CMK (cell line): ENCODE results near the gene KIAA0040.
"Not testable (repeated sequence)": the region's sequence is repeated elsewhere in the genome, so short reads cannot be mapped to it uniquely, and the experiment has no call there.

Experiments used
- DNase-seq: peaks from one replicate; pipeline ENCODE4 v3.0.0-alpha.2; 2010; ENCODE audit warnings: low read depth

KIAA0040 gene

DNA sequence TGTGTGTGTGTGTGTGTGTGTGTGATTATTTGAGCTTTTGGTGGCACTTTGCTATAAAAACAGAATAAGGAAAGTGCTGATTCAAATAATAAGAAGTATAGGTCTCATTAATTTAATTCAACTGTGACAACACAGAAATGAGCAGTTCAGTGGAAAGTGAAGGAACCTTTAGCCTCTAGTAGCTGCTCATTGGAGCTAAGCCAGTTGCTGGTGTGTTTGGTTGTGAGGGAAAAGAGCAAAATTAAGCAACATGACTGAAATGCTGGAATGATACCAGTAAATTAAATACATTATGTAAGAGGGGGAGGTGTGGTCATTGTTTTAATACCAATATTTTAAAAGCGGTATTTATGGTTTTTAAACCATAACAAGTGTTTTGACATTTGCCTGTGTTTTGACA lies 55.2 kb downstream of the KIAA0040 start:
- no peak for DNase-seq

DNA sequence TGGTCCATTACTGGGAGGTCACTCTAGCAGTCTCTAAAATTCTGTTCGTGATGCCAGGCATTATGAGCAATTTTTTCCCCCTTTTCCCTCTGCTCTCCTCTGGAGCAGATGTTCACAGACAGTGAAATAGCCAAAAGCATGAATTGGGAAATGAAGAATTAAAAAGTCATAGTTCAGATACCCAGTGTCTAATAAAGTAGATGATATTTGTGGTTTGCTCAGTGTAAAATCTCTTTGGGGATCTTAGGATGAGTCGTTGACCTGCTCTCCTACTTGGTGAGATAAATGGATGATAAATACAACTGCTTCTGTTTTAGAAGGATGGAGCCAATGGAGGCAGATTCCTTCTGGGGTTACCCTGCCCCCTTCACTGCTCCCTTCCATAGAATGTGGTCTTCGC lies 56.3 kb downstream of the KIAA0040 start:
- no peak for DNase-seq

GRCh38 chr1:175134500-175134899 lies 58.1 kb downstream of the KIAA0040 start:
- DNase-seq, result no peak

DNA sequence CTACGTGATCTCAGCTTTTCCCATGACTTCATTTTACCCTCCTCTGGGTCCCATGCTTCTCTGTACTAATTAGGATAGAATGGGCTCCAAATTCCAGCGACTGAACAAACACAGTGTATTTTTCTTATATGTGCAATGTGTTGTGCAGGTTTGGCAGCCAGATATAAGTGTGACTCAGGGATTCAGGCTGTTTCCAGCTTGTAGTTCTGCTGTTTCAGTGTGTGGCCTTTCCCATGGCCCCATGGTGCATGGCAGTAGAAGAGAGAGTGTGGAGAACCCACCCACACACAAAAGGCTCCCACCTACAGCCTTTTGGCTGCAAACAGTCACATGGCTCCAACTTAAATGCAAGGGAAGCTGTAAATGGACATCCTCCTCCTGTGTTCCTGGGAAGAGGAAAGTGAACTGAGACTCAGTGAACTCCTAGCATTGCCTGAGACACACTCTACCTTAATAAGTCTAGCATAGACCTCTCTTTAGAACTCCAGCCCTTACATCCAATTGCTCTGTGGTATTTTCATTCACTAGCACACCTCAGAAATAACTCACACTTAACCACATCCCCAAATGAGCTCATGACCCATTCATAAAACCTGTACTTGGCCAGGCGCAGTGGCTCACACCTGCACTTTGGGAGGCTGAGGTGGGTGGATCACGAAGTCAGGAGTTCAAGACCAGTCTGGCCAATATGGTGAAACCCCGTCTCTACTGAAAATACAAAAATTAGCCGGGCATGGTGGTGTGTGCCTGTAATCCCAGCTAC lies 58.7 kb downstream of the KIAA0040 start:
- no peak for DNase-seq

DNA sequence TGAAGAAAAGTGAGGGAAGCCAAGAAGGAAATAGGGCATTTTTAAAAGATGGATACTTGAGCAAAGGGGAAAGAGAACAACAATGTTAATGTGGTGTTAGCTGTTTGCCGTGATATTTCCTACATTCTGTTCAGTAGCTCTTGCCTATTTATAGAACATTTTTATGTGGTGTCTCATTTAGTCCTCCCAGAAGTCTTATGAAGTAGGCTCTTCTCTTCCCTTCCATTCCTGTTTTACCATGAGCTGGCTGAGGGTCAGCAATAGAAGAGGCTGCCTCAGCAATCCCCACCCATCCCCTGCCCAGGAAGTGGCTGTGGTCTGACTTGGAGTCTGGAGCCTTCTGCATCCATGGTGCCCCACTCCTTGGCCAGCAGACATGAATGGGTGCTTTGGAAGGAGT lies 60.1 kb downstream of the KIAA0040 start:
- DNase-seq, result no peak

GRCh38 chr1:175131095-175131494 lies 61.5 kb downstream of the KIAA0040 start:
- DNase-seq, result no peak

DNA sequence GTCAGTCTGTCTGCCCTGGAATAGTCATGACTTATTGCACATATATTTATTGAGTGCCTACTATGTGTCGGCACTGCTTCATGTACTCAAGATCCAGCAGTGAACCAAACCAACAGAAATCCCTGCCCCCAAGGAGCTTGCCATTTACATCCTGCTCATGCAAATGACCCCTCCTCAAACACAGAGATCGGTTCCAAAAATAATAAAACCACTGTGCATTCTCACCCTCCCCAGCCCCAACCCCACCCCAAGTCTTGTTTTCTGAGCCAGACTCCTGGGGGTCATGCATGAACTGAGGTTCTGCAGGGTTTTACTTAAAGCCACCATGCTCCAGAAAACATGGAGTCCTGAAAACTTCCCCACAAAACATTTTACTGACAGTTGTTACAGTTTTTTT lies 61.9 kb downstream of the KIAA0040 start:
- no peak for DNase-seq

DNA sequence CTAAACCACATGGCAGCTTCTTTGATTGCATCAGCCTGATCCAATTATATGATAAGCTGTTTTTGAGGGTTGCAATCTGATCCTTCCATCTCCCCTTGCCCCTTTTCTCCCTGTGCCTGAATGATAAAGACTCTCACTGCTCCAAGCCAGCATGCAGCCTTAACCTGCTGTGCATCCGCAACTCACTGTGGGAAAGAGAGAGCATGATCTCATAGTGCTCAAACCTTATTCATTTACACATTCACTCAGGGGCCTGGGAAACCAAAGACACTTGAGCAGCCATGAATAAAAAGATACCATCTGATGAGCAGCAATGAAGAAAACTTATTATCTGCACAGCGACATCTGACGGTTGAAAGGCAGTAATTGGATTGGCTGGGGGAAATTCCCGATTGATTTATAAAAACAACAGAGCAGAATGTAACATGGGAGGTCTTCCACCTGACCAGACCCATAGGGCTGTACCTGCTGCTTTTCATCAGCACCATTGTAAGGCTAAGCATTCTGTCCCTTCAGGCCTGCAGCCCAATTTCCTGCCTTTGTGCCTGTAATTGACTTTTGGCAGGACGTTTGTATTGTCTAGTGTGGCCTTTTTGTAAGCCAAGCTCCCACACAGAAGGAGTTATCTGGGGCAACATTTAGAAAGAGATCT lies 62.5 kb downstream of the KIAA0040 start:
- no peak for DNase-seq

DNA sequence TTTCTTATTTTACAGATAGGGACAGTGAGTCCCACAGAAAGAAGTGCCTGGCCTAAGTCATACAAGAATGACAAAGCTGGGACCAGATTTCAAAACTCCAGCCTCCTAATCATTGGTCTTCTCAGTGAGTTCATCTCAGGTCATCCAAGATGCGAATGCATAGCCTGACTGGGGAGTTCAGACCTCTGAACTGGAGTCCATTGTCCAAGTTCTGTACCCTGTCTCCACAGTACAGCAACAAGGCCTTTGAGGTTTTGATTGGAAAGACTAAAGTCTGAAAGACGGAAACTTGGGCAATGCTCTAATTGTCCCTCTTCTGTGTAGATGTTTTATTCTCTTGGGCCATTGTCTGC lies 63.0 kb downstream of the KIAA0040 start:
- no peak for DNase-seq

DNA sequence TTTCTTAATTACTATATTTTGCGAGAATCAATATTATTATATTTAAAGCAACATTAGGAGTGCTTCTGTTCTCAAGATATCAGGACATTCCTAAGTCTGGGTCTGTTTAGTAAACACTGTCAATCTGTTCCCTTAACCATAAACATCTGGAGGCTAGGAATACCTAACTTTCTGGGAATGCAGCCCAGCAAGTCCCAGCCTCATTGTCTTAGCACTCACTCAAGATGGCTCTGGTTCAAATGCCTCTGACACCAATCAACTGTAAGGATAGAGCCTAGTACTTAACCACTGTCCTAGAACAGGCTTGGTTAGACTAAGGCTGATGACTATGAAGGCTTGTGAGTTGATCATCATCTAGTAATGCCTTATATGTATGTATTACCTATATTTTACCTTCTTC lies 63.4 kb downstream of the KIAA0040 start:
- no peak for DNase-seq

DNA sequence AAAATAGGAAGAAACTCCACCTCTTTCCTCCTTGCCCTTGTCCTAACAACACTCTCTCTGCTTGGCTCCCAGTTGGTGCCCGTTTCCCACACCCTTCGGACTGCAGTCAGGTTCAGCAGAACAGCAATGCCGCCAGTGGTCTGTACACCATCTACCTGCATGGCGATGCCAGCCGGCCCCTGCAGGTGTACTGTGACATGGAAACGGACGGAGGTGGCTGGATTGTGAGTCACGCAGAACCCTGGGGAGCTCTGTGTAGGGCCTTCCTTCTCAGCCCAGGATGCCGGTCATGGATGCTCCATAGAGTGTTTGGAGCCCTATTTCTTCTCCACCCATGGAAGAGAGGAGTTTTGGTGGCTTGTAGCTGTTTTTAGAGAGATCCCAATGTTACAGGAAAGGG lies 64.1 kb downstream of the KIAA0040 start:
- DNase-seq, result no peak

DNA sequence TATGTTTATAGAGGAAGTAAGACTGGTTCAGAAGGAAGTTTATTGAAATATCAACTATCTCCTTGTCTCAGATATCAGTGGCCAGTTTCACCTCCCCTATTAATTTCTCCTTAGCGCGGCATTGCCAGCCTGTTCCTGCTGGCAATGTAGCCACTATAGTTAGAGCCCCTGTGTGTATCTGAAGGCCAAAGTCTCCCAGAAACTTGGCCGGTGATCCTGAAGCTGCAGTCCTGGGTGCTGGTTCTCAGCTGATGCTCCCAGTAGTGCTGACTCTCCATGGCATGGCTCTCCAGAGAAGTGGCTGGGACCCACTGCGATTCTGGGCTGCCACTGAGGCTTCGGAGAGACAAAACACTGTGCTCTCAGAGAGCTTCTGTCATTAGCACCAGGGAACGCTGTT lies 65.0 kb downstream of the KIAA0040 start:
- no peak for DNase-seq

DNA sequence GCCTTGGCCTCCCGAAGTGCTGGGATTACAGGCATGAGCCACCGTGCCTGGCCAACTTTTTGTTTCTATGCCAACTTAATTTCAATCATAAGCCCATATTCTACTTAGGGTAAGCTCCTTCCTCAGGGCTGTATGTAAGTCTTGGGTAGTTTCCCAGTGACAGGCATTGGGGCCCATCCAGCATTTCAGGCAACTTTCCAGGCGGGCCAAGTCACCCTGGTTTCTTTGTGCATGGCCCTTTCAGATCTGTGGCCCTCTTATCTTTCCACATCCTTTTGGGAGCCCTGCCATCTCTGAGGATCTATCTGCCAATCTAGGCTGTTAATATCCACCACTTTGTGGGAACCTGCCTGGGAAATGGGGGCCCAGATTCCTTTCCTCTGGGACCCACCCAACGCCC lies 66.2 kb downstream of the KIAA0040 start:
- DNase-seq, result no peak

- DNase-seq, result no peak
Observed at GRCh38 chr1:175124861-175125260, 67.7 kb downstream of the KIAA0040 start.

DNA sequence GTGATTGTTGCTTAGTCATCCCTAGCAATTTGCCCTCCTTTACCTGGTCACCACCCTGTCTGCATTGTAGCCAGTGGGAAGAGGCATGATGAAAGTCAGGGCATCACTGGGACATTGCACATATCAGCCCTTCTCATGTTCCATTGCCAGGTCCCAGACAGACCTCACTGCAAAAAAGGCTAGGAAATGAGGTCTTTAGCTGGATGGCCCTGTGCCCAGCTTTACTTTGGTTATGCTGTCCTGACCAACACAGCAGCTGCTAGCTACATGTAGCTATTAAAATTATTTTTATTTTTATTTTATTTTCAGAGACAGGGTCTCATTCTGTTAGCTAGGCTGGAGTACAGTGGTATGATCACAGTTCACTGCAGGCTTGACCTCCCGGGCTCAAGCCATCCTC lies 72.1 kb downstream of the KIAA0040 start:
- DNase-seq, result no peak

DNA sequence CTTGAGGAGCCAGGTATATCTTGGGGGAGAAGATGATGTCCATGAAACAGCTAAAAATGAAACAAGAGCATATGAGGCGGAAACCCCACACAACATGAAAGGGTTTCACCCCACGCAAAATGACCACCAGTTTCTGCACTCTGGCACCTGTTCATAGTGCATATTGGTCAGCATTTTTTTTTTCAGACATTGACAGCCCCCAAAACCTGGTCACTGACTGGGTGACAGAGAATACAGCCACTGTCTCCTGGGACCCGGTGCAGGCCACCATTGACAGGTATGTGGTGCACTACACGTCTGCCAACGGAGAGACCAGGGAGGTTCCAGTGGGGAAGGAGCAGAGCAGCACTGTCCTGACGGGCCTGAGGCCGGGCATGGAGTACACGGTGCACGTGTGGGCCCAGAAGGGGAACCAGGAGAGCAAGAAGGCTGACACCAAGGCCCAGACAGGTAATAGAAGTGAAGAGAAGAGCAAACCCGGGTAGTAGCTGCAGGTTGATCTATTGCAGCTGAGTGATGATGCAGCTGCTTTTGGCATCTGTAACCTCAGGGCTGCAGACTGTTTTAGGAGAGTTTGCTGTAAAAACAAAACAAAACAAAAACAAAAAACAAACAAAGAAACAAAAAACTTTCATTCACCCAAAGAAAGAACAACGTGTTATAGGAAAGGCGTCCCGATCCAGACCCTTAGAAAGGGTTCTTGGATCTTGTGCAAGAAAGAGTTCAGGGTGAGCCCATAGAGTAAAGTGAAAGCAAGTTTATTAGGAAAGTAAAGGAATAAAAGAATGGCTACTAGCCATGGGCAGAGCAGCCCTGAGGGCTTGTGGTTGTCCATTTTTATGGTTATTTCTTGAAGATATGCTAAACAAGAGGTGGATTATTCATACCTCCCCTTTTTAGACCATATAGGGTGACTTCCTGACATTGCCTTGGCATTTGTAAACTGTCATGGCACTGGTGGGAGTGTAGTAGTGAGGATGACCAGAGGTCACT lies 73.9 kb downstream of the KIAA0040 start:
- no peak for DNase-seq

DNA sequence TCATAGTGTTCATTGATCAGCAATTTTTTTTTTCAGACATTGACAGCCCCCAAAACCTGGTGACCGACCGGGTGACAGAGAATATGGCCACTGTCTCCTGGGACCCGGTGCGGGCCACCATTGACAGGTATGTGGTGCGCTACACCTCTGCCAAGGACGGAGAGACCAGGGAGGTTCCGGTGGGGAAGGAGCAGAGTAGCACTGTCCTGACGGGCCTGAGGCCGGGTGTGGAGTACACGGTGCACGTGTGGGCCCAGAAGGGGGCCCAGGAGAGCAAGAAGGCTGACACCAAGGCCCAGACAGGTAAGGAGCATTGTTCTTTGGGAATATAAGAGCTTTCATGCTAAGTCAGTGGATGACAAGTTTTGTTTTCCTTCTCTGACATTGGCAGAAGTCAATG lies 75.7 kb downstream of the KIAA0040 start:
- no peak for DNase-seq

- DNase-seq, result no peak
Observed at GRCh38 chr1:175116210-175116798, 76.3 kb downstream of the KIAA0040 start.

DNA sequence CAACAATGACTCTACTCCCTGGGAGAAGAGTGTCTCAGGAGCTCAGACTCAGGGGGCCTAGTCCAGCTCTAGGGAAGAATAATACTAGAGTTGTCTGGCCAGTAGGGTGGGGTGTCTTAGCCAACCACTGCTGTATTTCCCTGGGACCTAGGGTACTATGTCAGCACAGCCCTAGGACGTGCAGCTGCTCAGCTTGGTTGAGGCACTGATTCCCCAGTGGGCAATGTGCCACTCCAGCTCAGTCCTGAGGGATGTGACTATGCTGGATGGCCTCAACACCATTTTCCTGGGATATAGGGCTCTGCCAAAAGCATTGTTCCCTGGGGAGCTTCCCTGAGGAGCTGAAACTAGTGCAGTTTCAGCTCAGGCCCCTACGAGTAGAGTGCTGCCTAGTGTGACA lies 77.6 kb downstream of the KIAA0040 start:
- no peak for DNase-seq

- DNase-seq, result not testable (repeated sequence)
Observed at GRCh38 chr1:175108331-175108820, 84.2 kb downstream of the KIAA0040 start.
